NCI-H1694 treated with DMSO at 0.1 percent for 48 hours (cell line): Measurements from ENCODE around the gene KRT76.

Source experiments
- DNase-seq: peaks from one replicate; lab custom pipeline; 2025; lab: John Stamatoyannopoulos, UW

KRT76 gene

GRCh38 chr12:52776913-52777395 is at the start of gene KRT76:
Gene KRT76, minus strand, starts transcription at chr12:52777345. Its CDS starts 54 bp downstream, at chr12:52777291.
- no peak for DNase-seq

DNA sequence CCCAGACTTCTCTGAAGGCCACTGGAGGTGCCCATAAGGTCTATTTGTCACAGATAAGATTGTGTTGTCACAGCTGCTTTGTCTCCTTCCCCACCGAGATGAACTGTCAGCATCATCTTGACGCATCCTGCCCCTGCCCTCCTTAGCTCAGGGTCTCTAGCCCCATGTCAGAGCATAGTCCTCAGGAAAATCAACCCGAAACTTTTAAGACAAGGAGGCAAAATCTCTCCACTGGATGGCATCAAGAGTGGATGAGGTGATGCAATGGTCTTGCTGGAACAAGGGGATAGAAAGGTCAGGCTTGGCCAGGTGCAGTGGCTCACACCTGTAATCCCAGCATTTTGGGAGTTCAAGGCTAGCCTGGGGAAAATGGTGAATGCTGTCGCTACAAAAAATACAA is 48.8 kb upstream of the KRT76 start:
- no peak for DNase-seq

DNA sequence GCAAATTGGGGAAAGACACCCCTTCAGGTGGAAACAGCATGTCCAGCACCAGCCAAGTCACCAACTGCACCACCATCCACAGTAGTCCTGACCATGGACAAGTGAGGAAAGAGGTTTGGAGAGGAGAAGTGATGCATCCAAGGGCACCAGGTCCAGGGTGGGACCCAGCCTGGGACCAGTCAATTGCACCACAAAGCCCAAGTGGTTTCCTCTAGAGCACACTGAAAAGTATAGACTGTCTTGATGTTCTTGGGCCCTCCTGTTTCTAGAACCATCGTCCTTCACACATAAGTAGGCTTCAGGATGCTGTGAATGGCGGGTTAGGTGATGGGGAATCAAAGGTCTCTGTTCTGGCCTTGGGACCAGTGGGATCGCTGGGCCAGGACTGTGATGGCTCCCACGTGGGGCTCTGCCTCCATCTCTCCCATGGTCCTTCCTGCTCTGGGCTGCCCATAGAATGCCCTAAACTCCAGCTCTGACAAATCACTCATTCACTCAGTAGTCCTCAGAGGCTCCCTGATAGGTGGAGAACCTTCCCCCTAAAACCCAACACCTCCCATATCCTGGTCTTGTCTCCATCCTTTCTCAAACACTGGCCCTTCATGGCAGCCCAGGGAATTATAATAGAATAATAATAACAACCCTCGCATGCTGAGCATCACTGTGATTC is 47.7 kb upstream of the KRT76 start:
- no peak for DNase-seq

DNA sequence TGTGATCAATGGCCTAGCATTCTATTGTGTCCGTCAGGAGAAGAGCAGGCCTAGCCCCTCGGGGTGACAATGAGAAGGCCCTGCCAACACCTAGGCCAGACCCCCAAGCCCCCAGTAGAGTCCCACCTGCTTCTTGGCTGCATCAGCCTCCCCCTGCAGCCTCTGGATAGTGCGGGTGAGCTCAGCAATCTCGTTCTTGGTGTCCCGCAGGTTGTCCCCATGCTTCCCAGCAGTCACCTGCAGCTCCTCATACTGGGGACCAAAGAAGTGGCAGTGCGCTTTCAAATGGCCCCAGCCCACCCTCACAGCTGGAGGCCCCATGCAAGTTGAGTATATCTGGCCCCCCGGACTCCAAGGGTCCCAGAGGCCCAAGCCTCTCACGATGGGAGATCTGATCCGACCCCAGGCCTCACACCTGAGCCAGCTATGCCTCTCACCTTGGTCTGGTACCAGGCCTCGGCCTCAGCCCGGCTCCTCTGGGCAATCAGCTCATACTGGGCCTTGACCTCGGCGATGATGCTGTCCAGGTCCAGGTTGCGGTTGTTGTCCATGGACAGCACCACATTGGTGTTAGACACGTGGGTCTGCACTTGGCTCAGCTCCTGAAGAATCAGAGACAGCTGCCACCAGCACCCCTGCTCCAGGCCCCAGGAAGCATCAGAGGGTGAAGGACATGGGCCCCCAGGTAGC is 46.8 kb upstream of the KRT76 start:
- no peak for DNase-seq

DNA sequence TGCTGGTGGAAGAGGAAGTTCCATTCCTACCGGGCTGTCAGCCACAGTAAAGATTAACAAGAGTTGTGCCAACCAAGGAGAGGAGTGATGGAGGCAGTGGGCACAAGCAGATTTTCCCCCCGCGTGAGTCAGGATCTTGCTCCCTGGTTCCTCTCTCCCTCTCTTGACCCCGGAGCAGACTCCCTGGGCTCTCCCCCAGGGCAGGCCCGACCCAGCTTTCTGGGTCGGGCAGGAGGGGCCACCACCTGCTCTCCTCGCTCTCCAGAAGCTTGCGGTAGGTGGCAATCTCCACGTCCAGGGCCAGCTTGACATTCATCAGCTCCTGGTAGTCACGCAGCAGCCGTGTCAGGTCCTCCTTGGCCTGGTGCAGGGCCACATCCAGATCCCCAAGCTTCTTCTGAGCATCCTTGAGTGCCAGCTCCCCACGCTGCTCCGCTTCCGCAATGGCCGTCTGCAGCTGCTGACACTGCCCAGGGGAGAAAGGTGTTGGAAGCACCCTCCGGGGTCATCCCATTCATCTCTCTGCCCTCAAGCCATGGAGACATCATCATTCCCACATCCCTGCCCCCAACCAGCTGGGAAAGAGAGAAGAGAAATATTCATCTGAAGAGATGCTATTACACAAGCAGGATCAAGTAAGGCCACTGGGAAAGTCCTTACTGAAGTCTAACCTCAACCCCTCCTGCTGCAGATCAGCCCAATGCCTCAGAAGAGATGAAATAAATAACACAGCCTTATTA is 45.8 kb upstream of the KRT76 start:
- DNase-seq, result no peak

DNA sequence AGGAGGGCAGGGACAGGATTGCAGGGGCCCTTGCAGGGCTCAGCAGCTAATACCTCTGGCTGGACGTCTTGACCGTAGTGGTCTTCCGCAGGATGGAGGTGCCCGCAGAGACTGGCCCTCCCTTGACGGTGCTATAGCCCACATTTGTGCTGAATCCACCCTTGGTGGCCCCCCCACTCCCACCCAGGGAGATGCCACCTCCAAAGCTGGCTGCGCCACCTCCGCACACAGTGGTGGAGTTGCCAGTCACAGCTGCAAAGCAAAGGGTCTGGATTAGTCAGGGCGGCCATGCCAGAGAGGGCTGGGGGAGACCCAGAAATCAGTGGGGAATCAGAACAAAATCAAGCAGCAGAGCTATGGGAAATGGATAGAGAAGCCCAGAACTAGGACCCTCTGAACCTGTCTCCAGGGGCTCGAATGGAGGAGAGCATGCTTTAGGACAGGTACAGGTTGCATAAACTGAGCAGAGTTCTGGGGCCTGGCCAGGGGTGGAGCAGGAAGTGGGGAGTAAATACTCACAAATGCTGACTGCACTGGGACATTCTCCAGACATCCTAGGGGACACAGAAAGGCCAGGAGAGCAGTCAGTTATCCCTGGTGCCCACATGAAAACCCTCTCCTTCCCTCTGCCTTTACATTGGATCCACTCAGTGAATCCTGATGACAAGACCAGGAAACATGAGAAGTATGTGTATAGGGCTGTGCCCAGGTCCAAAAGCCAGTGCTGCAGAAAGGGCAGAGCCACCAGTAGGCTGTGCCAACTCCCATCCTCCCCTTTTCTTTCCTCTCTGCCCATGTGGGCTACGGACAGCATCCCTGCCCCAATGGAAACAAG is 44.9 kb upstream of the KRT76 start:
- DNase-seq, result no peak

DNA sequence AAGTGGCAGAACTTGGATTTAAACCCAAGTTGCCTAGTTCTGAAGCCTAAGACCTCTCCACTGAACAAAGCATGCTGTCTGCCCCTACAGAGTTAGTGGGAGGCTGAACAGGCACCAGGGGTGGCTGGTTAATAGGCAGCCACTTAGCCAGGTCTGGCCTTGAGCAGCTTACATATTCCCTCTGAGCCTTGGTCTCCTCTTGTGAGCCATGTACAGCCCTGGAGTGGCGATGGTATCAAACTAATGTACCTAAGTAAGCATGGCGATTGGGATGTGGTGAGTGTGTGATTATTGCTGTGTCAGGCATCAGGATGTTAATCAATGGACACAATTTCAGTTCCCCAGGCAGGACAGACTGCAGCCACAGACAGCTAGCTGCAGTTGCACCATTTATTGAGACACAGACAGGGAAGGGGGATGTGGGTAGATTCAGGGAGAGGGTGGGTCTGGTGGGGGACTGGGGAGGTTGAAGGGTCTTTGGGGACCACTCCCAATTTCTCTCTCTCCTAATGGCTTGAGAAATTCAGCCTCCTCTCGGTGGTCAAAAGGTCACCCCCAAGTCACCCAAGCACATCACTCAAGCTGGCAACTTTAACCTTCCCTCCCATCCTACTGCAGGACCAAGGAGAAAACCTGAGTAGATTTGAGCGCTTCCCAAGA is 44.1 kb upstream of the KRT76 start:
- no peak for DNase-seq

GRCh38 chr12:52820521-52820920 is 43.4 kb upstream of the KRT76 start:
- DNase-seq, result no peak

GRCh38 chr12:52819731-52820510 is 42.8 kb upstream of the KRT76 start:
- DNase-seq, result no peak

DNA sequence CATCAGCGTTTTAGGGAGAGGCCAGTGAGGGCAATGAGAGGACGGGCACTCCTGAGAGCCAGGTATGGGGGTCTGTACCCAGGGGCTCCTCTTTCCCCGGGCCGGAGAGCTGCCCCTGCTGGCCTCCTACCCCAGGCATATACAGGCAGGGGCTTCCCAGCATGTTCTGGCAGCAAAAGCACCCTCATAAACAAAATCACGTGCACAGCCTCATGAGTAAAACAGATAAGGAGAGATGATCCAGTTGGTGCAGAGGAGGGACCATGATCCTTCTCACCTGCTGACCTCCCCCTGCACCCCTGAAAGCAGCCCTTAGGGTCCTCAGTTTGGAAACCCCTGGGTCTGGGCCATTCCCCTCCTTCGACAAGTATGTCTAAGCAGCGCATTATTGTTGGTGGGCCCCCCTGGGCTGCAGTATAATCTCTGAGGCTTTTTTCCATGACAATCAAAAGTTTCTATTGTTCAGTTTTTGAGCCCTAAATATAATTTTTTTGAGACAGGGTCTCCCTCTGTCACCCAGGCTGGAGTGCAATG is 41.8 kb upstream of the KRT76 start:
- DNase-seq, result no peak

- no peak for DNase-seq
These were observed 41.2 kb upstream of the KRT76 start for GRCh38 chr12:52818388-52818787.

- DNase-seq, result no peak
These were observed 40.6 kb upstream of the KRT76 start for GRCh38 chr12:52817699-52818238.

DNA sequence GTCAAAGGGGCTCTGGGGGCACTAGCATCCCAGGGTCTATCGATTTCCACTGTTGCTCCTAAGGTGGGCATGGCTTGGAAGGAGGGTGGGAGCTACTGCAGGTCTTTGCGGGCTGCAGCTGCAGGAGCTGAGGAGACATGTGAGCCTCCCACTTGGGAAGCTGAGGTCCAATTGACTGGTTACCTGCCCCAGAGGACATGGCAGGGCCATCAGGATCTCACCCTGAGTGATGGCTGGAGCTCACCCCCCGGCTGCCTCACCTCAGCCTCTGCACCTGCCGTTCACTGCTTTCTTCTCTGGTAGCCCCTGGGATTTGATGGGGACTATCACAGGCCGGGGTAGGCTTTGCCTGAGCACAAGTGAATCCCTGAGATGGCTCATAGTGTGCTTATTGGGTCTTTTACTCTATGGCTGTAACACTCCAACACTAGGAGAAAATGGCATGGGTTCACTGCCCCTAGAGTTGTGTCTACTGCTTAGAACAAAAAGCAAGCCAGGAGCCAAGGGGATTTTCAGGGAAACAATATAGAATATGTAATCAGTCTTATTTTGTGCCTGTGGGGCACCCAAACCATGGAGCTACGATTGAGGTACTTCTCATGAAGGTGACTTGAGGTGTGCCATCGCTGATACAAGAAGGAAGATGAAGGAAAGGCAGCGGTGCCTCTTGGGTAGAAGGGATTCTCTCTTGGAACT is 40.0 kb upstream of the KRT76 start:
- no peak for DNase-seq

DNA sequence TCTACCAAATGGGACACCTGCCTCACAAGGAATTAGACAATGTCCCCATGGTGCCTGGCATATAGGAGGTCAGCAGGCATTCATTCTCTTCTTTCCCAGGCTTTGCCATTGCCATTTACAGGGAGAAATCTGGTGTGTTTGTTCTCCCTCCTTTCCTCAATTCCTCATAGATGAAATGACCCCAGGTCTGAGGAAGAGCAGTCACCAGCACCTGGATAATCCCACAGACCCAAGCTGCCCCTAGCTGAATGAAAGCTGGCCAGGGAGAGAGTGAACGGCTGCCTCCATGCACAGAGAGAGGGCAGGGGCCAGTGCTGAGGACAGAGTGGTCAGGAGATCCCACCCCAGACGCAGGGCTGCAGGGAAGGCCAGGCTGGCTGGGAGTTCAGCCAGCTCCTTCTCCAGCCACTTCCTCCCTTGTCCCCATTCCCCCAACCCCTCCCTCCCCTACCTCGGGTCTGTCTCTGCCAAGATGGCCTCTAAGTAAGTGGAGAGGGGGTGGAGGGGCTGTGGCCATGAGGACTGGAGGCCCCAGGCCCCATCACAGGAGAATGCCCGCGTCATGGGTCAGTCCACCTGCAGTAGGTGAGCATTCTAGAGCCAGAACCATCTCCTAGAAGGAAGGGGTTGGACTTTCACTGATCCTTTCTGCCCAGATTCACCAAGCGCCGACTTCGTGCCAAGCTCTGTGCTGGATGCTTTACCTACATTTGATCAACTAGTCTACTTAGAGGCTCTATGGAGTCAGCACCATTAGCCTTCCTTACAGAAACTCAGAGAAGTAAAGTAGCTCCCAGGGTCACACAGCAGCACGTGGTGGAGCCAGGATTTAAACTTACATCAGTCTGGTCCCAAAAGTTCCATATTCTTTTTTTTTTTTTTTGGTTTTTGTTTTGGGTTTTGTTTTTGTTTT is 38.8 kb upstream of the KRT76 start:
- DNase-seq, result no peak

DNA sequence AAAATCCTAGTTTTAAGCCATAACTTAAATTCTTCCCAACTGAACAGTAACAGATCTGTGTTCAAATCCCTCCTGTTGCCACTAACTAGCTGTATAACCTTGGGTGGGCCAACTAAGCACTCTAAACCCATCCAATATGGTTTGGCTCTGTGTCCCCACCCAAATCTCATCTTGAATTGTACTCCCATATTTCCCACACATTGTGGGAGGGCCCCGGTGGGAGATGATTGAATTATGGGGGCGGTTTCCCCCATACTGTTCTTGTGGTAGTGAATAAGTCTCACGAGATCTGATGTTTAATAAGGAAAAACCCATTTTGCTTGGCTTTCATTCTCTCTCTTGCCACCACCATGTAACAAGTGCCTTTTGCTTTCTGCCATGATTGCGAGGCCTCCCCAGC is 38.0 kb upstream of the KRT76 start:
- DNase-seq, result no peak

GRCh38 chr12:52814710-52815155 is 37.6 kb upstream of the KRT76 start:
- DNase-seq, result no peak

- DNase-seq, result no peak
These were observed 37.0 kb upstream of the KRT76 start, which contains the start of gene KRT4 for GRCh38 chr12:52813885-52814709. Gene KRT4, minus strand, starts transcription at chr12:52814116. Its CDS starts 58 bp downstream, at chr12:52814058.
